ENCODE data around the gene SORCS2.

- TF ChIP-seq, protein P1, sequence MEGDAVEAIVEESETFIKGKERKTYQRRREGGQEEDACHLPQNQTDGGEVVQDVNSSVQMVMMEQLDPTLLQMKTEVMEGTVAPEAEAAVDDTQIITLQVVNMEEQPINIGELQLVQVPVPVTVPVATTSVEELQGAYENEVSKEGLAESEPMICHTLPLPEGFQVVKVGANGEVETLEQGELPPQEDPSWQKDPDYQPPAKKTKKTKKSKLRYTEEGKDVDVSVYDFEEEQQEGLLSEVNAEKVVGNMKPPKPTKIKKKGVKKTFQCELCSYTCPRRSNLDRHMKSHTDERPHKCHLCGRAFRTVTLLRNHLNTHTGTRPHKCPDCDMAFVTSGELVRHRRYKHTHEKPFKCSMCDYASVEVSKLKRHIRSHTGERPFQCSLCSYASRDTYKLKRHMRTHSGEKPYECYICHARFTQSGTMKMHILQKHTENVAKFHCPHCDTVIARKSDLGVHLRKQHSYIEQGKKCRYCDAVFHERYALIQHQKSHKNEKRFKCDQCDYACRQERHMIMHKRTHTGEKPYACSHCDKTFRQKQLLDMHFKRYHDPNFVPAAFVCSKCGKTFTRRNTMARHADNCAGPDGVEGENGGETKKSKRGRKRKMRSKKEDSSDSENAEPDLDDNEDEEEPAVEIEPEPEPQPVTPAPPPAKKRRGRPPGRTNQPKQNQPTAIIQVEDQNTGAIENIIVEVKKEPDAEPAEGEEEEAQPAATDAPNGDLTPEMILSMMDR (IDR thresholded peaks at IDR 0.05) = no peak
- no peak for TF ChIP-seq EZH2 (IDR thresholded peaks at IDR 0.05; ENCODE audit: borderline replicate concordance, insufficient read depth, low read depth, low read length, poor library complexity, severe bottlenecking)
These were observed 270.2 kb downstream of the SORCS2 start for GRCh38 chr4:7462509-7462971.
